Fibroblast of skin of right biceps (primary cell): ENCODE results near the gene ELMOD3.
A peak's percentile ranks its signal among the peaks of the same experiment; 100 is the strongest.
"Not testable (repeated sequence)": the region's sequence is repeated elsewhere in the genome, so short reads cannot be mapped to it uniquely, and the experiment has no call there.

Experiments
- DNase-seq: peaks from one replicate; pipeline ENCODE4 v3.0.0-alpha.2; 2013

The ELMOD3 gene

DNA sequence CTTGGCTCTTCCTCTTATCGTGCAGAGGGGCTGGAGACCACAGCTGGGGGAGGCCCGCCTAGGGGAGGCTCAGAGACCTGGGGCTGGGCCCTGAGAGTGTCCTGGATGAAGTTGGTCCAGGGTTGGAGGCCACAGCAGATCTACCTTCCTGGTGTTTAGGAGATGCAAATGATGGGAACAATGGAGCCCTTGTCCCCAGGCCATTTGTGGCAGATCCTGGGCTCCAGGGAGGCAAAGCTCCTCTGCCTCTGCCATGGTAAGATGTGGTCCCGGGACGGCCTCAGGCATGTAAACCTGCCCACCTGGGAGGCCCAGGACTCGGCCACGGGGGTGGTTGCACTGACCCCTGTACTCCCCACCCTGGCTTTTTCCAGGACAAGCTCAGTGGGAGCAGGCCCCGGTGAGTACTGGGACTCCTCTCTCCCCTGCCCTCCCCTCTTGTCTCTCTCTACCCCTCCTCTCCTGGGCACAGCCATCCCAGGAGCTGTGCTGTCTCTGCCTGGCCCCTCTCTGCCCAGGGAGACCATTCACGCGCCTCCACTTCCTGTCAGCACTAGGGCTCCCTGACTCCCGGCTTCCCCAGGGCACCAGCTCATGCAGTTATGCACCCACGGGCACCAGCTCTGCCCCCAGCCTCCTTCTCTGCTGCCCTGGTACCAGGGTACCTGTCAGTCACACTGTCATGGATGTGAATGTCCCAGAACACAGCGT lies 74.8 kb downstream of the ELMOD3 start:
- no peak for DNase-seq

DNA sequence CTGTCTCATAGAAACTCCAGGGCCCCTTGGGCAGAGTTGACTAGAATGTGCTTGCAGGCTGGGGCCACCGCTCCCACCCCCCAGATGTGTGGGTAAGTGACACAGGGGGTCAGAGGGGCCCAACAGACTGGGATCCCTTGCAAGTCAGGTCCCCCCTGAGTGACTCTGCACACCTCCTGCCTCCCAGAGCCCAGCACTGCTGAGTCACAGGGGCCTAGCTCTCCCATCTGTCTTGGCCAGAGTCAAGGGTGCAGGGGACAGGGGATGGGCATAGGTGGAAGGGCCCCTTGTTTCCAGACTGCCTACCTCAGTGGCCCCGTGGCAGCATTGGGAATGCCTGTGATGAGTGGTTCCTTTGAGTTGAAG lies 75.3 kb downstream of the ELMOD3 start:
- no peak for DNase-seq

DNA sequence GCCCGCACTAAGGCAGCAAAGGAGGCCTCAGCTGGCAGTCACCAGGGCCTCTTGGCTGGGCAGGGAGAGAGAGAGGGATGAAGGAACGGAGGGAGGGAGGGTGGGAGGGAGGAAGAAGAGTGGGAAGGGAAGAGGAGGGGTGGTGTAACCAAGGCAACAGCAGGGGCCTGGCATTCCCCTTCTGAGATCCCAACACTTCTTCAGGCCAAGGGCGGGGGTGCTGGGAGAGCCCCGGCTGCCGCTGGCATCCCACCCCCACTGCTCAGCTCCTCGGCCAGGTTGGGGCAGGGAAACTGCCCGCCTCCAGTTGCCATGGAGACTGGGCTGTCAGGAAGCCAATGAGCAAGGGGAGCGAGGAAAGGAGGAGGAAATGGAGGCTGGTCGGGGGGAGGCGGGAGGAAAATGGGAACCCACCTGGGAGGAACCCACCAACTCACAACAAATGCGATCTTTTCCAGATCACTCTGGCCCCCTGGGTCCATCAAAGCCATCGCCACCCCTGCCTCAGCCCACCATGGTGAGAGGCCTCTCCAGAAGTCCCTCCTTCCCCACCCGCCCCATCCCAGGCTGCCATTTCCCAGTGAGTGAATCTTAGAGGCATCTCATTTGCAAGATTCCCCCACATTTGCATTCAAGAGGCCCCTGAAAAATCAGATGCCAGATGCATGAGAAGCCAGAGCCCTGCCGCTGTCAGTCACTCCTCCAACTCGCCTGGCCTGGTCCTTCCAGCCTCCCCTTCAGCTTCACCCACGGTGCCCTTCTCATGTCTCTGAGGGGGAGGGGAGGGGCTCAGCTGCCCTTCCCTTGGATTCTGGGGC lies 76.4 kb downstream of the ELMOD3 start:
- peak; percentile 39 for DNase-seq

DNA sequence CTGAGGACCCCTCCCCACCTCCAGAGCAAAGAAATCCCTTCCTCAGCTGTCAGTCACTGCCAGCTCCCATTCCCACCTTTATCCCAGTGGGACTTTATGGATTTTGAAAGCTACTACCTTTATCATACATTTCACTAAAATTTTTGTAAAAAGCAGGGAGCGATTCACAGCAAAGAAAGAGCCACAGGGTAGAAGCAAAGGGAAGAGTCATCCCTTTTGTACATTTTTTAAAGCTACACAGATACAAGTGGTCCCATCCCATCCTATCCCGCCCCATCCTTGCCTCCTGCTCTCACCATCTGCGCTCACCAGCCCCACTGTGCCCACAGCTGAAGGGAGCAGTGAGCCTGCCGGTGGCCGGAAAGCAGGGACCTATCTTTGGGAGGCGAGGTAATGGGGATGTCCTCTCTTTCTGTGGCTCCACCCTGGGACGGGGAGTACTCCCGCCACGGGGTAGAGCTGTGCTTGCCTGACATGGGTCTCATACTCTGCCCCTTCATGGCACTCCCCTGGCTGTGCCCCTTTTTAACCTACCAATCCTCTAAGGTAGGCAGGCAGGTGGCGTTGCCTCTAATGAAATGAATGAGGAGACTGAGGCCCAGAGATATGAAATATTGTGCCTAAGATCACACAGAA lies 77.1 kb downstream of the ELMOD3 start:
- no peak for DNase-seq

DNA sequence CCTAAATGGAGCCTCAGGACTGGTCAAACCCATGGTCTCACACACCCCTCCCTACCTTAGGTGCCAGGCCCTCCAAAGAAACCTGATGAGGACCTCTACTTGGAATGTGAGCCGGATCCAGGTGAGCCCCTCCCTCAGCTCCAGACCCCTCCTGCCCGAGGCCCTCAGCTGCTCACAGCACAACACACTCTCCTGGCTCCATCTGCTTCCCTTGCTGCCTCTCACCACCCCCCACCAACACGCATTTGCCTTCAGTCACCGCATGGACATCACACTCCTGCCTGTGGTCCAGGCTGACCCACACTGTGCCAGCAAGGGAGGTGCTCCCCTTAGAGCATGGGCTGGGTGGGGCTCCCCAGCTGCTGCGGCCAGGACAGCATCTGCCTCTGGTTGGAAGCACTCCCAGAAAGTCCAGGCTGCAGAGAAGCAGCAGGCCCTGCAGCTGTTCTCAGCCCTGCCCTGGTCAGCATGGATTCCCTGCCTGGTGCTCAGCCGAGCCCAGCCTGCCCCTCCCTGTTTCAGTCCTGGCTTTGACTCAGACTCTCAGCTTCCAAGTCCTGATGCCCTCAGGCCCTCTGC lies 79.0 kb downstream of the ELMOD3 start:
- peak; percentile 55 for DNase-seq

DNA sequence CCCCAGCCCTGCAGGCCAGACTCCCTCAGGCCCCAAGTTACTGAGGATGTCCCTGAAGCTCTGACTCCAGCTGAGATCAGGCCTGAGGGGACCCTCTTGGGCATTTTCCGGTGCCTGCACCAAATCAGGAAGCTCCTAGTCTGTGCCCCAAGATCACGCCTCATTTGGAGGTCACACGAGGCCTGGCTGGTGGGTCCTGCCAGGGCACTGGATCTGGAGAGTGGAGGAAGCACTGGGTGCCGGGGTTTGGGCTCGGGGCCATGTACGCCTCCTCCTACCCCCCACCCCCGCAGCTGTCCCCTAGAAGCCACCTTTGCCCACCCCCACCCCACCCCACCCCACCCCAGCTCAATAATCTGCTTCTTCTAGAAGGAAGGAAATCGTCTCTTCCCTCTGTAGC lies 80.1 kb downstream of the ELMOD3 start:
- no peak for DNase-seq

DNA sequence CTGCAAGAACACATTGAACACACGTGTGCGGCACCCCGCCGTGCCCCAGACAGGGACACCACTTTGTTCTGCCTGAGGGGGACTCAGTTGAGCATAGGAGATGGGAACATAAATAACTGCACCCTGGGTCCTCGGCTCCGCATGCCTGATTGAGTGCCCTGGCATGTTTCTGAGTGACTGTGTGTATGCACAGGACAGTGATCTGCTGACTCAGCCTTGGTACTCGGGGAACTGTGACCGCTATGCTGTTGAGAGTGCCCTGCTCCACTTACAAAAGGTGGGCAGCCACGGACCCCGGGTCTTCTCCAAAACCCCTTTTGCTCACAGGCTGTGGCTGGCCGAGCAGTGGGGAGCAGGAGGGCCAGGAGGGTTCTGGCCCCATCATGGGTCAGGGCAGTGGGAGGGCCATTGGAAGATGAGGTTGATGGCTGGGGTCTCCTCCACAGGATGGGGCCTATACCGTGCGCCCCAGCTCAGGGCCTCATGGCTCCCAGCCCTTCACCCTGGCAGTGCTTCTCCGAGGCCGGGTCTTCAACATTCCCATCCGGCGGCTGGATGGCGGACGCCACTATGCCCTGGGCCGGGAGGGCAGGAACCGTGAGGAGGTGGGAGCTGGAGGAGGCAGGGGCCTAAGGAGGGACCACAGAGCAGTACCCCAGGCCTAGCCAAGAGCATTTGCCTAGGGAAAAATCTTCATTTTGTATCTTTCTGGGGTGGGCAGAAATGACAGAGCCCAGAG lies 80.8 kb downstream of the ELMOD3 start:
- no peak for DNase-seq

DNA sequence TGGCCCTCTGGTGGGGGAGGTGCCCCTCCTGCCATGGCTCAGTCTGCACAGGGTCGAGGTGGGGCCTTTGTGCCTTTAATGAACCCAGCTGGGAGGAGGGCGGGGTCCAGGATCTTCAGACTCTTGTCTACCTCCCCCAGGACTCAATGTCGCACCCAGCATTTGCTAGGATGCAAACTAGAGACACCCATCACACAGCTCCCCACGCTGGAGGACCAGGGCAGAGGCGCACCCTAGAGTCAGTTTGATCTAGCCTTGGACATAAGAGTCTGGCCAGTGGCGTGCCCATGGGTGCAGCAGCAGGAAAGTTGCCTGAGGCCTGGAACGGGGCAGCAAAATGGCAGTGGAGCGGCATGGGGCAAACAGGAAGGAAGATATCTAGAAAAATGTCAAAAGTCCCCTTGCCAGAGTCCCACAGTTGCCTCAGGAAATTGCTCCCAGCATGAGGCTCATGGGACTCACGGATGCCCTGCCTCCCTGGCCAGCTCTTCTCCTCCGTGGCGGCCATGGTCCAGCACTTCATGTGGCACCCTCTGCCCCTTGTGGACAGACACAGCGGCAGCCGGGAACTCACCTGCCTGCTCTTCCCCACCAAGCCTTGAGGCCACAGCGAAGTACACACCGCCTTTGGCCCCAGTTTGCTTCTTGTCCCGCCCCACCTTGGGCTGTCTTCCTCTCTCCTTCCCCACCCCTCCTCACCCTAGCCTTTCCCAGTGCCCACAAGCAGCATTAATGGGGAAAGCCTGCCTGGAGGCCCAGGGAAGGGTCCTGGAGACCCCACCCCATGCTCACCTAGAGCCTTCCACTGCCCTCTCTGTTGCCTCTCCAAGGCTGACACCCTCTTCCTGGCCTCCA lies 81.6 kb downstream of the ELMOD3 start:
- DNase-seq: no peak

DNA sequence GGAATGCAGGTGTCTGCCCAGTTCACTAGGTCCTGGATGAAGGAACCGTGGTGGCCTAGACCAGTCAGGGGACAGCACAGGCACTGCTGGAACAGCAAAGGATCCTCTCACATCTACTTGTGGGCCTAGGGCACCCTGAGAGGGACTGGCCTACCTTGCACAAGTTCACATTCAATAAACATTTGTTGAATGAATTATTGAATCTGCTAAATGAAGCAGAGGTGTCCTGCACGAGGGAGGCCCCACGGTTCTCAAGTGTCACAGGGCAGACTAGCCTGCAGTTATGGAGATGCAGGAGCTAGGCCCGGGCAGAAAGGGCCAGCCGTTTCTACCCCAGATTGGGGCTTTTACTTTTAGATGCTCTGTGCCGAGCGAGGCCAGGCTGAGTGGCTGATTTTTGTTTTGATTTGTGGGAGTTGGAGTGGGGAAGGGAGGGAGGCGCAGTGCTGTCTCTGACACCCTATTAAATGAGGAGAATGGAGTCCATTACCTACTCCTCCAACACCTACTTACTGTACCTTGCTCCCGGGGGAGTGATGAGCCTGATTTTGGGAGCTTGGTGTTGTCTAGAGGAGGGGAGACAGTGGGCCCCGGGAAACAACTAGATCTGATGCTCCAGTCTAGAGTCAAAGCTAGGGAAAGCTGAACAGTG lies 82.4 kb downstream of the ELMOD3 start:
- DNase-seq: no peak

DNA sequence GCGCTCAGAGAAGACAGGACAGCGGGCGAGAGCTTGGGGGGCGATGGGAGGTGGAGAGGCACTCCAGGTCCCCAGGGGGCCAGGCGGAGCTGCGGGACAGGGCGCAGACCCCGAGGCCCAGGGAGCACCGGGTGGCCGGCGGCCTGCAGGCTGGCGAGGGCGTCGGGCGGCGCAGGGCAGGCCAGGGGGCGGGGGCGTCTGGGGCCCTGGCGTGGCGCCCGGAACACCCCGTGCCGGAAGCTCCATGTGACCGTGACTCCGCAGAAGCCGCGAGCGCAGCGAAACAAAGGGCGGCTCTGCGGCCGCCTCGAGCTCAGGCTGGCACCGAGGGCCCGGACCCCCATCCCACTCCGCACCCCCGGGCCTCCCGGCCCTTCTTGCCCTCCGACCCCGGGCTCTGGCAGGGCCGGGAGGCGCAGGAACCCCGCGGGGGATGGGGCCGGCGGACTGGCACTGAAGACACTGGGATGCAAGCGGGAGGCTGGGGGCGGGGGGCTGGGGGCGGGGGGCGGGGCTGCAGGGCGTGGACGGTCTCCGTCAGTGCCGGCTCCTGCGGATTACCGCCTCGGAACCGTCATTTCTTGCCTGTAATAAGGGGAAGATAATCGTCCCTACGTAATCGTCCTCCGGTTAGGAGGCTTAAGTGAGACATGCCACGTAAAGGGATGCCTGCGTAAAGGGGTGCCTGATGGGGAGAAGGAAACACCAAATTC lies 83.1 kb downstream of the ELMOD3 start:
- DNase-seq: peak; percentile 79

DNA sequence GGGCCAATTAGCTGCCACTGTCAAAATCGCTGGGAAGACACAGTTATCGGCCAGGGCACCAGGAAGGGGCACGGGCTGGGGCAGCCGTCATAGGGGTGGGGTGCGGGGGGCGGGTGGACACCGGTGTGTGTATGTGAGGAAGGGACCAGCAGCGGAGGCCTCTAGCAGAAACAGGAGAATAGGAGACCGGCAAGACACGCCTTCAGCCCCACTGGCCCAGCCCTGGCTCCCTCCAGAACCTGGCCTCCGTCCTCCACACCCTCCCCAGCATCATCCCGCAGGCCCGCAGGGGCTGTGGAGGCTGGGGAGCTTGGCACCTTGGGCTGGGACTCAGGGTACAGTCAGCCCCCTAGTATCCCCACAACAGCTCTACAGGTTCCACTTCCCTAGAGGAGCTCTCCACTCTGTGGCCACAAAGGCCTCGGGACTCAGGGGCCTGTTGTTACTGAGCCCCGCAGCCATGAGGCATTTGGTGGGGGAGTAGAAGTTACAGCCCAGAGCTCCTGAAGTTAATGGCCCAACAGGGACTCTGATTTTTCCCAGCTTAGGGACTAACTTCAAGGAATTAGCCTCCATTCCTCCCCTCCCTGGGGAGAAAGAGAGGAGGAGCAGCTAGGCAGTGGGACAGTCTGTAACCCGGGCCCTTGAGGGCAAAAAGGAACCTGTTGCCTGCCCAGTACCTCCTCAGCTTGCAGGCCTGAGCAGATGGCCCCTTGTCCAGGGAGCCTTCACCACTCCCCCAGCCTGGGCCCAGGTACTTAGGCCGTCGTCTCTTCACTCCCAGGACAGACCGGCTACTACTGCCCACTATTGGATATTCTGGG lies 83.8 kb downstream of the ELMOD3 start:
- no peak for DNase-seq

DNA sequence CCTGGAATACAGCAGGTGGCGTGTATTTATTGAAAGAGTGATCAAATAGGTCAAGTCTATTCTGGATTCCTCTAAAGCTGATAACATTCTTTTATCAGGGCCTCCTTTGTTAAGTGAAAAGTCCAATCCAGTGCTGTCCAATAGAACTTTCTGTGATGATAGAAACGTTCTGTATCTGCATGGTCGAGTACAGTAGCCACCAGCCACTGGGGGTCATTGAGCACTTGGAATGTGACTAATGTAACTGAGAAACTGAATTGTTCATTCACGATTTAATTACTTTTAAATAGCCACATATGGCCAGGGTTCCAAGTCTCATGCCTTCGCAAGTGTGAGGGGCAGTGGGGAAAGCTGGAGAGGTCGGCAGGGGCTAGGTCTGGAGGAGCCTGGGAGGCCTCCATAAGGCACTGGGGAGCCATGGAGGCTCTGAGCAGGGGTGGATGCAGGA lies 84.5 kb downstream of the ELMOD3 start:
- DNase-seq: no peak

DNA sequence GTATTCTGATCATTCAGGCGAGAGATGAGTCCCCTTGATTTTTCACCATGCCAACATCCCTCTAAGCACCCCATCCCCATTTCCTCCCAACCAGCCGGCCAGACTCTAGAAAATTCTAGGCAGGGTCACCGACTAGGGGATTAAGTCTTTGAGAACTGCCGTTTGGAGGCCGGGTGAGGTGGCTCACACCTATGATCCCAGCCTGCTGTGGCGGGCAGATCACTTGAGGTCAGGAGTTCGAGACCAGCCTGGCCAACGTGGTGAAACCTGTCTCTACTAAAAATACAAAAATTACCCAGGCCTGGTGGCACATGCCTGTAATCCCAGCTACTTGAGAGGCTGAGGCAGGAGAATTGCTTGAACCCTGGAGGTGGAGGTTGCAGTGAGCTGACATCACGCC lies 85.0 kb downstream of the ELMOD3 start:
- DNase-seq: not testable (repeated sequence)

DNA sequence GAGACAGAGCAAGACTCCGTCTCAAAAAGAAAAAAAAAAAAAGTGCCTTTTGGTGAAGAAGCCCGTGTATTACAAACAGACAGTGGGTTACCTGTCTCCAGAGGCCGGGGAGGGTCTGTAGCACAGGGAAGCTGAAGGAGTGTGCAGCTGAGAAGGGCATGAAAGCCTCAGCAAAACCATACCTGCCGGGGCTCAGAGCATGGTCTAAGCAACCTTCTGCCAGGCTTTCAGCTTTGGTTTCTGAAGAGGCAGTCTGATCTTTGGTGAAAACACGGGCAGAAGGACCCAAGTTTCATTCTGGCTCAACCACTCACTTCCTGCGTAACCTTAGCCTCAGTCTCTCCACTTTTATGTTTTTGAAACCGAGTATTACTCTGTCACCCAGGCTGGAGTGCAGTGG lies 85.4 kb downstream of the ELMOD3 start:
- no peak for DNase-seq

DNA sequence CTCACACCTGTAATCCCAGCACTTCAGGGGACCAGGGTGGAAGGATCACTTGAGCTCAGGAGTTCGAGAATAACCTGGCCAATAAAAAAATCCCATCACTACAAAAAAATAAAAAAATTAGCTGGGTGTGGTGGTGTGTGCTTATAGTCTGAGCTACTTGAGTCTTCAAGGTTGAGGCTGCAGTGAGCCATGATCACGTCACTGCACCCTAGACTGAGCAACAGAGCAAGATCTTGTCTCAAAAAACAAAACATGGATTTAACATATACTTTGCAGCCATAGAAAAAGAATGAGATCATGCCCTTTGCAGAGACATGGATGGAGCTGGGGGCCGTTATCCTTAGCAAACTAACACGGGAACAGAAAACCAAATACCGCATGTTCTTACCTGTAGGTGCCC lies 86.2 kb downstream of the ELMOD3 start:
- no peak for DNase-seq
